Small intestine (tissue), 7 donors: ENCODE measurements around the gene KHDC4. TPM values are rescaled to one million over a fixed set of nuclear protein-coding genes. Genes with fewer than 3 reads are reported as not detected.
"Not testable (repeated sequence)": the region's sequence is repeated elsewhere in the genome, so short reads cannot be mapped to it uniquely, and the experiment has no call there.

Experiments
- DNase-seq, 2 donors: peaks; one replicate each; pipeline versions ENCODE4 v3.0.0 to v3.0.0-alpha.2; 2013
- FAIRE-seq: peaks from 2 replicates; lab custom pipeline; 2012; peaks lifted over from hg19 to GRCh38; lab: Jason Lieb, UNC
- H3K27ac ChIP-seq, 3 donors: one replicate each; pipeline ENCODE4 v1.5.1; 2013; ENCODE audit warnings: low read length in 2 of 3, mild to moderate bottlenecking in 2 of 3, control low read depth in 1 of 3, inconsistent platforms in 1 of 3, low read depth in 1 of 3, moderate library complexity in 1 of 3
- H3K27me3 ChIP-seq, 3 donors: one replicate each; pipeline ENCODE4 v1.6.1; 2013; ENCODE audit warnings: low read length in 3 of 3, inconsistent platforms in 1 of 3; ENCODE audit not compliant: control insufficient read depth in 3 of 3, insufficient read depth in 3 of 3
- H3K36me3 ChIP-seq, 3 donors: one replicate each; pipeline ENCODE4 v1.6.1; 2013; ENCODE audit warnings: low read length in 3 of 3, inconsistent platforms in 1 of 3, low read depth in 1 of 3, mild to moderate bottlenecking in 1 of 3, moderate library complexity in 1 of 3; ENCODE audit not compliant: control insufficient read depth in 3 of 3, insufficient read depth in 2 of 3
- H3K4me1 ChIP-seq, 3 donors: one replicate each; pipeline ENCODE4 v1.6.1; 2013; ENCODE audit warnings: low read length in 2 of 3, inconsistent platforms in 1 of 3, low read depth in 1 of 3, mild to moderate bottlenecking in 1 of 3, moderate library complexity in 1 of 3; ENCODE audit not compliant: control insufficient read depth in 3 of 3, insufficient read depth in 2 of 3
- H3K4me3 ChIP-seq, 3 donors: one replicate each; pipeline ENCODE4 v1.5.1; 2013; ENCODE audit warnings: low read length in 3 of 3, control low read depth in 1 of 3, inconsistent platforms in 1 of 3, low read depth in 1 of 3, mild to moderate bottlenecking in 1 of 3, moderate library complexity in 1 of 3
- H3K9me3 ChIP-seq, 2 donors: one replicate each; pipeline ENCODE4 v1.6.1; 2013; ENCODE audit warnings: low read depth in 1 of 2, low read length in 1 of 2; ENCODE audit not compliant: control insufficient read depth in 2 of 2, insufficient read depth in 1 of 2
- WGBS, 3 donors: extraction: QIAGEN DNeasy Blood & Tissue Kit; methylation state at CpG; one replicate each; pipeline ENCODE4 v1.1.7; 2013; 5-methylcytosine and 5-hydroxymethylcytosine counted together
- polyA plus RNA-seq, 4 donors: library from polyadenylated mRNA; stranded (reverse) in 3 of 4; unstranded in 1 of 4; fragments of 200-250 nt in 3 of 4; fragments of 120-200 nt in 1 of 4; gene quantifications; one replicate each; pipeline versions ENCODE4 v1.2.1 to v1.2.3, GENCODE V29; 2013
- donor health status: healthy with polysubstance abuse.
- donor health status: control.
- donor health status: control.
- donor health status: Bipolar disorder and iron deficiency.
- donor health status: healthy.

Gene KHDC4
- polyA plus RNA-seq, 4 donors, result 7.3 to 70.5 (median 22.3) TPM

GRCh38 chr1:155931332-155932038 lies 2.7 kb downstream of the KHDC4 start:
- Histone ChIP-seq H3K4me1 (peaks cover 3 to 14% (median 13%) of the 10 kb centered on the region in 3 donors), H3K36me3 (peaks cover 11 to 44% (median 12%) of the 10 kb centered on the region in 3 donors), H3K9me3 (no peaks in the 10 kb centered on the region), H3K27me3 (no peaks in the 10 kb centered on the region), H3K27ac (peak overlapping the region in 2 of 3 donors; percentile 16 to 37), H3K4me3 (peak overlapping the region in 1 of 3 donors; percentile 28)
- 15 to 56% (median 42%) methylated on average over 7 of the region's 7 CpGs for WGBS, 3 donors
- DNase-seq (peak in 1 of 2 donors; percentile 73), FAIRE-seq (no peak)

DNA sequence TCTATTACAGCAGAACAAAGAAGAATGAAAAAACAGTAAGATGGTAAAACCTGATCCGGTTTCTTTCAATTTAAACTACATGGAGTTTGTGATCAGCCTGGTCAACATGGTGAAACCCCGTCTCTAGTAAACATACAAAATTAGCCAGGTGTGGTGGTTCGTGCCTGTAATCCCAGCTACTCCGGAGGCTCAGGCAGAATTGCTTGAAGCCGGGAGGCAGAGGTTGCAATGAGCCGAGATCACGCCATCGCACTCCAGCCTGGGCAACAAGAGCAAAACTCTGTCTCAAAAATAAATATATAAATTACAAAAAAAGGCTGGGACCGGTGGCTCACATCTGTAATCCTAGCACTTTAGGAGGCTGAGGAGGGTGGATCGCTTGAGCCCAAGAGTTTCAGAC lies 3.5 kb downstream of the KHDC4 start:
- not testable (repeated sequence) for H3K27me3 ChIP-seq, DNase-seq, FAIRE-seq, H3K9me3 ChIP-seq
- peak overlapping the region in 2 of 3 donors; percentile 37 to 54 for H3K27ac ChIP-seq
- peak overlapping the region in 1 of 3 donors; percentile 10 for H3K4me3 ChIP-seq
- WGBS, 3 donors, result 19 to 60% (median 30%) methylated on average over 10 of the region's 10 CpGs
- H3K36me3 ChIP-seq, result peaks cover 14 to 48% (median 14%) of the 10 kb centered on the region in 3 donors
- H3K4me1 ChIP-seq, result peaks cover 3 to 14% (median 13%) of the 10 kb centered on the region in 3 donors

DNA sequence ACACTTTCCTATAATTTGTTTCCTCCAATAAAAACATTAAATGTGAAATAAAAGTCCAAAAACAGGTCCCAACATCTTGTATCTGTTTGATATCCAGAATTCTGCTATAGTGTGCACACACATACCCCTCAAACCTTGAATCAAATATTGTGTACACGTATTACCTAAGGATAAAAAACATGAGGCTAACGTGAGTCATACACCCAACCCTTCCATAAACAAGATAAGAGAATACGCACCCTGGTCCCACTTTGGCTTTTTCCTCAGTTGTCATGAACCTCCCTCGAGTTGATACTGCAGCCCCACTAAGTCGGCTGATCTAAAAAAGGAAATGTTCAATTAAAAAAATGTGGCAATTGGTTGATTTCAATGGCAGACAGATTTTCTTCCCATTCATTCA lies 5.2 kb downstream of the KHDC4 start:
- Histone ChIP-seq H3K4me3 (no peak overlapping the region), H3K27ac (no peak overlapping the region), H3K36me3 (peaks cover 17 to 64% (median 19%) of the 10 kb centered on the region in 3 donors), H3K27me3 (no peaks in the 10 kb centered on the region), H3K4me1 (peaks cover 3 to 14% (median 13%) of the 10 kb centered on the region in 3 donors), H3K9me3 (no peaks in the 10 kb centered on the region)
- DNase-seq (peak in 1 of 2 donors; percentile 78), FAIRE-seq (no peak)
- WGBS, 3 donors, result 18 to 53% (median 33%) methylated on average over 5 of the region's 5 CpGs

DNA sequence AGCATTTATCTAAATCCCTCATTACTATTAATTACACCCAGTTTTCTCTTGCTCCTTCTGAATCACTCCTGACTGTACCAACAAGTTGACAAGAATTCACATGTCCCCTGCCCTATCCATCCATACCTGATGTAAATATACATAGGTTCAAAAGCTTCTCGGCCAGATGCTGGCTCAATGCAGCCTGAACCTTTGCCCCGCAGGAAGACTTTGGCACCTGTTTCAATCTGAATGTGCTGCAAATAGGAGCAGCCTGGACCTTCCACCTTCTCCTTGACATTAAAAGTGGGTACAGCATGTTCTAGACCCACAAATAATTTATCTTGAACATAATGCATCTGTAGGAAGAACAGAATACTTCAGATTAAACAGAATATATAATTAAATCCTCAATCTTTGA lies 8.7 kb downstream of the KHDC4 start:
- Histone ChIP-seq H3K4me1 (no peaks in the 10 kb centered on the region), H3K9me3 (no peaks in the 10 kb centered on the region), H3K27ac (peak overlapping the region in 2 of 3 donors; percentile 24 to 55), H3K27me3 (no peaks in the 10 kb centered on the region), H3K36me3 (peaks cover 24 to 64% (median 27%) of the 10 kb centered on the region in 3 donors), H3K4me3 (no peak overlapping the region)
- DNase-seq, result peak in 1 of 2 donors; percentile 87
- WGBS, 3 donors, result 54 to 86% (median 65%) methylated on average over 2 of the region's 2 CpGs
- no peak for FAIRE-seq

GRCh38 chr1:155920717-155921116 lies 13.5 kb downstream of the KHDC4 start:
- Histone ChIP-seq H3K4me1 (no peaks in the 10 kb centered on the region), H3K9me3 (no peaks in the 10 kb centered on the region), H3K27ac (no peak overlapping the region), H3K27me3 (no peaks in the 10 kb centered on the region), H3K4me3 (no peak overlapping the region), H3K36me3 (peaks cover 29 to 59% (median 30%) of the 10 kb centered on the region in 3 donors)
- FAIRE-seq (no peak), DNase-seq (no peak)
- 86 to 98% (median 89%) methylated on average over 3 of the region's 3 CpGs for WGBS, 3 donors

DNA sequence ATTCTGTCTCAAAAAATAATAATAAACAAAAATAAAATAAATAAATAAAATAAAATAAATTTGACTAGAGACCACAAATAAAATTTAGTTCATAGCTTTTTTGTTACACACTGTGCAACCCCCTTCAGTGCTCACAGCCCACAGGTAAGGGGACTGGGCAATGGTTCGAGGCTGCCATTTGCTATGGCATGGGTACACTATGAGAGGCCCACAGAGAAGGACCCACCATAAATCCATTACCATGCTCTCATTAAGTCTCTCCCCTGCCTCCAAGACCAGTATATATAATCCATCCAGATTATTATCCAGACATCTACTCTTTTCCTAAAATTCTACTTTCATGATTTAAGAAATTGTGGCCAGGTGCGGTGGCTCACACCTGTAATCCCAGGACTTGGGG lies 14.4 kb downstream of the KHDC4 start:
- H3K4me3 ChIP-seq, result no peak overlapping the region
- FAIRE-seq (no peak), DNase-seq (no peak)
- no peaks in the 10 kb centered on the region for H3K9me3 ChIP-seq
- H3K27ac ChIP-seq, result no peak overlapping the region
- WGBS, 3 donors, result 97 to 100% (median 100%) methylated on average over 2 of the region's 2 CpGs
- no peaks in the 10 kb centered on the region for H3K27me3 ChIP-seq
- no peaks in the 10 kb centered on the region for H3K4me1 ChIP-seq
- H3K36me3 ChIP-seq, result peaks cover 23 to 59% (median 33%) of the 10 kb centered on the region in 3 donors

DNA sequence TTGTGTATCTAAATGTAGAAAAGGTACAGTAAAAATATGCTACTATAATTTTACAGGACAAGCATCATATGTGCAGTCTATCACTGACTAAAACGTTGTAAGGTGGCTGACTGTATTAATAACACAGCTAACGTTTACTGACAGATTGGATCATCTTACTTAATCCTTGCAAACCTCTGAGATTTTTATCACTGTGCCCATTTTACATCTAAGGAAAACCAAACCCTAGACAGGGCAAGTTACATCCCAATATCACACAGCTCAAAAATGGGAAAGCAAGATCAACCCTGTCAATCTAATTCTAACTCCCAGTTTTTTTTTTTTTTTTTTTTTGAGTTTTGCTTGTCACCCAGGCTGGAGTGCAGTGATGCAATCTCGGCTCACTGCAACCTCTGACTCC lies 15.6 kb downstream of the KHDC4 start:
- 55 to 74% (median 69%) methylated on average over 3 of the region's 3 CpGs for WGBS, 3 donors
- Histone ChIP-seq H3K4me1 (no peaks in the 10 kb centered on the region), H3K27me3 (no peaks in the 10 kb centered on the region), H3K9me3 (no peaks in the 10 kb centered on the region), H3K27ac (no peak overlapping the region), H3K36me3 (peaks cover 26 to 52% (median 40%) of the 10 kb centered on the region in 3 donors), H3K4me3 (no peak overlapping the region)
- DNase-seq (no peak), FAIRE-seq (no peak)

- WGBS, 3 donors, result 64 to 71% (median 68%) methylated on average over 6 of the region's 6 CpGs
- no peaks in the 10 kb centered on the region for H3K9me3 ChIP-seq
- peaks cover 0 to 4% (median 0%) of the 10 kb centered on the region in 3 donors for H3K4me1 ChIP-seq
- H3K27ac ChIP-seq, result no peak overlapping the region
- no peak for DNase-seq
- no peak overlapping the region for H3K4me3 ChIP-seq
- H3K36me3 ChIP-seq, result peaks cover 11 to 36% (median 34%) of the 10 kb centered on the region in 3 donors
- no peaks in the 10 kb centered on the region for H3K27me3 ChIP-seq
- no peak for FAIRE-seq
Observed at GRCh38 chr1:155913969-155914757, 20.1 kb downstream of the KHDC4 start.
